ENCODE data around the gene SSH2. TPM values are rescaled to one million over a fixed set of nuclear protein-coding genes. Genes with fewer than 3 reads are reported as not detected.

Gene SSH2
- total and polyA plus RNA-seq, 9 of the 15 experiments (the other 6 are each of a cell fraction or from before 2014, with no cell fraction given): 3.9 to 16.1 (median 10.2) TPM

DNA sequence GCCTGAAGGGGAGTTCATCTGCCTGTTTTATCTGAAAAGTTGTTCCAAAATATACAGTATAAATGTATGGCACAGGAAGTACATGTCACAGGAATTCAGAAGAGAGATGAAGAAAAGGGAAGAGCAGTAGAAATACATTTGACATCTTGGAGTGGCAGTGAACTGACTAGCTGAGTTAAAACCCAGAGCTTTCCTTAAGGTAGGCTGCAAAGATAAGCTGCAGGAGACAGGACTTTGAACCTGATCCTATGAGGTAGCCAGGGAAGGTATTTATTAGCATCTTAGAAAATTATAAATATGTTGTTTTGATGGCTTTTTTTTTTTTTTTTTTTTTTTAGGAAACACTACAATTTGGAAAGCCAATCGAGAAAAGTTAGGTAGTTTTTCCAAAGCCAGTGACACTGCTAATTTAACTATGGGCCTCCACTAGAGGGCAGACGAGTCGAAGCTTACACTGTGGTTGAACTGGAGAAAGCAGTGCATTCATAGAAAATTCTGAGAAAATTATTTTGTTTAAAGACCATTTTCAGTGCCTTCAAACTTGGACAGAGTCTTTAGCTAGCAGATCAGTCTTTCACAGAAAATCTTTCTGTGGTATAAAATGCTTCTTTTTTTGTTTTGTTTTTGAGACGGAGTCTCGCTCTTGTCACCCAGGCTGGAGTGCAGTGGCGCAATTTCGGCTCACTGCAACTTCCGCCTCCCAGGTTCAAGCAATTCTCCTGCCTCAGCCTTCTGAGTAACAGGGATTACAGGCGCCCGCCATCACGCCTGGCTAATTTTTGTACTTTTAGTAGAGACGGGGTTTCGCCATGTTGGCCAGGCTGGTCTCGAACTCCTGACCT, 122.3 kb downstream of the SSH2 start (continued):
- TF ChIP-seq, protein P1, sequence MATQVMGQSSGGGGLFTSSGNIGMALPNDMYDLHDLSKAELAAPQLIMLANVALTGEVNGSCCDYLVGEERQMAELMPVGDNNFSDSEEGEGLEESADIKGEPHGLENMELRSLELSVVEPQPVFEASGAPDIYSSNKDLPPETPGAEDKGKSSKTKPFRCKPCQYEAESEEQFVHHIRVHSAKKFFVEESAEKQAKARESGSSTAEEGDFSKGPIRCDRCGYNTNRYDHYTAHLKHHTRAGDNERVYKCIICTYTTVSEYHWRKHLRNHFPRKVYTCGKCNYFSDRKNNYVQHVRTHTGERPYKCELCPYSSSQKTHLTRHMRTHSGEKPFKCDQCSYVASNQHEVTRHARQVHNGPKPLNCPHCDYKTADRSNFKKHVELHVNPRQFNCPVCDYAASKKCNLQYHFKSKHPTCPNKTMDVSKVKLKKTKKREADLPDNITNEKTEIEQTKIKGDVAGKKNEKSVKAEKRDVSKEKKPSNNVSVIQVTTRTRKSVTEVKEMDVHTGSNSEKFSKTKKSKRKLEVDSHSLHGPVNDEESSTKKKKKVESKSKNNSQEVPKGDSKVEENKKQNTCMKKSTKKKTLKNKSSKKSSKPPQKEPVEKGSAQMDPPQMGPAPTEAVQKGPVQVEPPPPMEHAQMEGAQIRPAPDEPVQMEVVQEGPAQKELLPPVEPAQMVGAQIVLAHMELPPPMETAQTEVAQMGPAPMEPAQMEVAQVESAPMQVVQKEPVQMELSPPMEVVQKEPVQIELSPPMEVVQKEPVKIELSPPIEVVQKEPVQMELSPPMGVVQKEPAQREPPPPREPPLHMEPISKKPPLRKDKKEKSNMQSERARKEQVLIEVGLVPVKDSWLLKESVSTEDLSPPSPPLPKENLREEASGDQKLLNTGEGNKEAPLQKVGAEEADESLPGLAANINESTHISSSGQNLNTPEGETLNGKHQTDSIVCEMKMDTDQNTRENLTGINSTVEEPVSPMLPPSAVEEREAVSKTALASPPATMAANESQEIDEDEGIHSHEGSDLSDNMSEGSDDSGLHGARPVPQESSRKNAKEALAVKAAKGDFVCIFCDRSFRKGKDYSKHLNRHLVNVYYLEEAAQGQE (IDR thresholded peaks at IDR 0.05; ENCODE audit: borderline replicate concordance): peak; percentile 80
- TF ChIP-seq, protein P1 (CRISPR knock-in tag; IDR thresholded peaks at IDR 0.05; ENCODE audit: low read depth): no peak
- 0 out of 2 replicates have a peak, but pooled peaks have one; percentile 33 for TF ChIP-seq CC2D1A (IDR thresholded peaks at IDR 0.05)
- TF ChIP-seq SMC3 (conservative IDR thresholded peaks at IDR 0.05; ENCODE audit: insufficient read depth, low read depth, low read length): peak; percentile 71
- TF ChIP-seq ZNF384 (IDR thresholded peaks at IDR 0.05; ENCODE audit: low read depth, low read length): peak; percentile 42; the same call in 1 of the 2 replicates
- TF ChIP-seq, protein P2, sequence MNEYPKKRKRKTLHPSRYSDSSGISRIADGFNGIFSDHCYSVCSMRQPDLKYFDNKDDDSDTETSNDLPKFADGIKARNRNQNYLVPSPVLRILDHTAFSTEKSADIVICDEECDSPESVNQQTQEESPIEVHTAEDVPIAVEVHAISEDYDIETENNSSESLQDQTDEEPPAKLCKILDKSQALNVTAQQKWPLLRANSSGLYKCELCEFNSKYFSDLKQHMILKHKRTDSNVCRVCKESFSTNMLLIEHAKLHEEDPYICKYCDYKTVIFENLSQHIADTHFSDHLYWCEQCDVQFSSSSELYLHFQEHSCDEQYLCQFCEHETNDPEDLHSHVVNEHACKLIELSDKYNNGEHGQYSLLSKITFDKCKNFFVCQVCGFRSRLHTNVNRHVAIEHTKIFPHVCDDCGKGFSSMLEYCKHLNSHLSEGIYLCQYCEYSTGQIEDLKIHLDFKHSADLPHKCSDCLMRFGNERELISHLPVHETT (CRISPR knock-in tag; conservative IDR thresholded peaks at IDR 0.05 in 1 of 2, IDR thresholded peaks at IDR 0.05 in 1 of 2): no peak
- no peak for TF ChIP-seq PTBP1 (IDR thresholded peaks at IDR 0.05; ENCODE audit: low read depth, low read length)
- TF ChIP-seq ZNF644 (tag; IDR thresholded peaks at IDR 0.05; ENCODE audit: low read depth): no peak
- TF ChIP-seq, protein P3, sequence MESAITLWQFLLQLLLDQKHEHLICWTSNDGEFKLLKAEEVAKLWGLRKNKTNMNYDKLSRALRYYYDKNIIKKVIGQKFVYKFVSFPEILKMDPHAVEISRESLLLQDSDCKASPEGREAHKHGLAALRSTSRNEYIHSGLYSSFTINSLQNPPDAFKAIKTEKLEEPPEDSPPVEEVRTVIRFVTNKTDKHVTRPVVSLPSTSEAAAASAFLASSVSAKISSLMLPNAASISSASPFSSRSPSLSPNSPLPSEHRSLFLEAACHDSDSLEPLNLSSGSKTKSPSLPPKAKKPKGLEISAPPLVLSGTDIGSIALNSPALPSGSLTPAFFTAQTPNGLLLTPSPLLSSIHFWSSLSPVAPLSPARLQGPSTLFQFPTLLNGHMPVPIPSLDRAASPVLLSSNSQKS (CRISPR knock-in tag; IDR thresholded peaks at IDR 0.05): no peak
- TF ChIP-seq C11orf30 (IDR thresholded peaks at IDR 0.05; ENCODE audit: low read depth): peak; percentile 21; the same call in 1 of the 2 replicates
- 0 out of 2 replicates have a peak, but pooled peaks have one; percentile 12 for TF ChIP-seq ARID2 (IDR thresholded peaks at IDR 0.05)
- peak; percentile 68 for TF ChIP-seq NFE2 (IDR thresholded peaks at IDR 0.05; ENCODE audit: low read depth)
- TF ChIP-seq RAD21 (CRISPR knock-in tag; conservative IDR thresholded peaks at IDR 0.05 in 1 of 2, IDR thresholded peaks at IDR 0.05 in 1 of 2): peak; percentile 82 to 85
- no peak for TF ChIP-seq ZSCAN32 (CRISPR knock-in tag; IDR thresholded peaks at IDR 0.05)
- TF ChIP-seq ZNF184 (CRISPR knock-in tag; IDR thresholded peaks at IDR 0.05): no peak
